UCSD-AML1 (cell line): ENCODE measurements around the gene SAMD5.
"Not testable (repeated sequence)": the region's sequence is repeated elsewhere in the genome, so short reads cannot be mapped to it uniquely, and the experiment has no call there.

ENCODE experiments used
- DNase-seq: peaks from one replicate; lab custom pipeline; 2025; ENCODE audit not compliant: unreplicated experiment; lab: John Stamatoyannopoulos, UW

The SAMD5 gene

DNA sequence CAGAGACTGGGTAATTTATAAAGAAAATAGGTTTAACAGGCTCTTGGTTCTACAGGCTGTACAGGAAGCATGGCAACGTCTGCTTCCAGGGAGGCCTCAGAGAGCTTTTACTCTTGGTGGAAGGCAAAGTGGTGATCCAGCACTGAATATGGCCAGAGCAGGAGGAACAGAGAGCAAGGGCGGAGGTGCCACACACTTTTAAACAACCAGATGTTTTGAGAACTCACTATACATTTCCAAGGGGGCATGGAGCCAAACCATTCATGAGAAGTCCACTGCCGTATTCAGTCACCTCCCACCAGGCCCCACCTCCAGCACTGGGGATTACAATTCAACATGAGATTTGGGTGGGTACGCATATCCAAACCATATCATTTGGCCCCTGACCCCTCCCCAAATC is 18.7 kb downstream of the SAMD5 start:
- DNase-seq = no peak

DNA sequence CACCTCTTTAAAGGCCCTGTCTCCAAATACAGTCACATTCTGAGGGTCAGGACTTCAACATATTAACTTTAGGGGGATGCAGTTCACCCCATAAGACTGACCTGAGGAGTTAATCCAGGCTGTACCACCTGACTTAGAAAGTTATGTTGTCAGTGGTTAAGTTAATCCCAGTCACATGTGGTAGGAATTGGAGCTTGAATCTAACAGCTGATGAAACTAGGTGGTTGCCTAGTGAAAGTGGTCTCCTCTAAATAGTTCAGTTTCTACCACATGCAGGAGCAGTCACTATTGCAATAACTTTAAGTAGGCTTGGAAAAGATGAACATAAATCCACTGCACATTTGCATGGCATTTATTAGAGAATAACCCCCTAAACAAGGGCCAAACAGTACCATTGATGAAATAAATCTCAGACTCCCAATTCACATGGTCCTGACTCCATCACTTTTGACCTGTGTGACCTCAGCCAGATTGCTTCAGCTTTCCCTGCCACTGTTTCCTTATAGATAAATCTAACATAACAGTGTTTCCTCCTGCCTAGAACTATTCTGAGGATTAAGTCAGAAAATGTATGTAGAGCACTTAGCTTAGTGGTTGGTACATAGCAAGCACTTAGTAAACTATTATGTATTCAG is 20.1 kb downstream of the SAMD5 start:
- no peak for DNase-seq

DNA sequence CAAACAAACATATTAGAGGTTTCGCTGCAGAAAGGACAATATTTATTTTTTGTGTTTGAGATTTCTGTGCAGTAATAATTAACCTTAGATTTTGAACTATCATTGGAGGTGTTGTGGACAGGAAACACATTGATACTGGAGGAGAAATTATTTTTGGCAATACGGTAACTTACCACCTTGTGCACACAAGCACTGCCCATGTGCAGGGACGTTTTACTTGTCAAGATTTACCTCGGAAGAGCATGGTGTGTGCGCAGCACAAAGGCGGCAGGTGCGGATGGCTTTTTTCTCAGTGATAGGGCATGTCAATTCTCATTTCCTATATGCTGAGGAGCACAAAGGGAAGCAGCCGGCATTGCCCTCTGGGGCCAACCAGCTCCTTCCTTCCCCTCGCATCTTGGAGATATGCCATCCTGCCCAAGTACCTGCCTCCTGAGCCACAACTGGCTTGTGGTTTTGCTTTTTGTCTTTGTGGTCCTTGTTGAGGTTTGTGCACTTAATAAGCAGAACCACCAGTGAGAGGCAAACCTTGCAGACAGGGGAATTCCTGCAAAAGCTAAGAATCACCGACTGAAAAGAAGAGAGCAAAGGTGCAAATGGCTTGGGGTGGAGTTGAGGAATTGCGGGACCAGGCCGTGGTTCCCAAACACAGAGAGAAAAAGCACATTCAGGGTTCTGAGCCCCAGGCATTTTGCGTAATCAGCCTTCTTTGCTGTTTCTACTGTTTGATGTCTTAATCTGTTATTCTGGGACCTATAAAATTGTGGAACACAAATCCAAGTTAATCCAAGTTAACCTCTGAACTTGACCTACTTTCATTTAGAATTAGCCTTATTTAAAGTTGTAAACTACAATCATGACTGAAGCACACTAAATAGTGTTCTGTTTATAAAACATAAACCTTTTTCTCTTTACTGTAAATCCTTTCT is 21.9 kb downstream of the SAMD5 start:
- peak; percentile 41 for DNase-seq

DNA sequence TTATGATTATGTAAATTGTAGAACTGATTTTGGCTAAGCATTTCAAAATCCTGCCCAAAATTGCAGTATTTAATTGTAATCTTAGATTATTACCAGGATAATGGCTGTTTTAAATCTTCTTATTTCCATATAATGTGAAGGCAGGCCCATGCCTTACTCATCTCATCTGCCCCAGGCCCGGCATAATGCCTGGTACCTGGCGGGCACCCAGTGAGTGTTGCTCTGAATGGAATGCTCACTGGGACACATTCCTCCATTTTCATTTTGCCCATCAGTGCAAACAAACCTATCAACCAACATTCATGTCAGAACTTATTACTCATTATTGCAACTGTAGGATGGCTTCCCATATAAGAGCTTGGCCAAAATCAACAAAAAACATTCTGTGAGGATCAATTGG is 22.8 kb downstream of the SAMD5 start:
- DNase-seq = no peak

DNA sequence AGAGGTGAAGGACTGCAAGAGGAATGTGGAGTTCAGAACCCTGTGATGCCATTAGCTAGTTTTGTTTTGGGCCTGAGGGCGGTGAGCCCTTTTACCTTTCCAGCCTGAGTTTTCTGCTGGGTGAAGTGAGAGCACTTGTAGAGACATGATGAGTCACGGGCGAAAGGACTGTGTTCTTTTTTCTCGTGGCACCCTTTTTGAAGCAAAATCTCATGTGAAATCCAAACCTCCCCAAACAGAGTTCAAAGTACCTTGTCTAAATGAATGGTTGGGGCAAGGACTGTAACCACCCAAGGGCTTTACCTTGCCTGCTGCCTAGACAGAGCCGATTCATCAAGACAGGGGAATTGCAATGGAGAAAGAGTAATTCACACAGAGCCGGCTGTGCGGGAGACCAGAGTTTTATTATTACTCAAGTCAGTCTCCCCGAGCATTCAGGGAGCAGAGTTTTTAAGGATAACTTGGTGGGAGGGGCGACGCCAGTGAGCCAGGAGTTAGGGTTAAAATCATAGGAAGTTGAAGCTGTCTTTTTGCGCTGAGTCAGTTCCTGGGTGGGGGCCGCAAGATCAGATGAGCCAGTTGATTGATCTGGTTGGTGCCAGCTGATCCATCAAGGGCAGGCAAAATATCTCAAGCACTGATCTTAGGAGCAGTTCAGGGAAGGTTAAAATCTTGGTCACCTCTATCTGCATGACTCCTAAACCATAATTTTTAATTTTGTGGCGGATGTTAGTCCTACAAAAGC is 25.8 kb downstream of the SAMD5 start:
- DNase-seq = no peak

DNA sequence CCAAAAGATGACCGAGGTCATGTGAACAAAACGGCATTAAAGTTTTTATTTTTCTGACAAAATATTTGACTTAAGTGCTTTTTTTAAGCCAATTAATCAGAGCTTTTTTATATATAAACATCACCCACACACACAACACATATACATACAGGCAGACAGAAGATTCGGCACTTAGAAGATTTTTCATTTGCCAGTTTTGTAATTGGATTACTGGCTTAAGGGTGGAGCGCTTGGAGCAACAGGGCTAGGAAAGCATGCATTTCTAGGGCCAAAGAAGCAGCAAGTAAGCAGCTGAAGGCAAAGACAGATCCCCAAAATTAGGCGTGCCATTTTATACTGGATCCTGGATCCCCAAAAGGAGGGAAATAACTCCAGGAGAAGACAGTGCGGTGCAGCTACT is 30.3 kb downstream of the SAMD5 start:
- no peak for DNase-seq

DNA sequence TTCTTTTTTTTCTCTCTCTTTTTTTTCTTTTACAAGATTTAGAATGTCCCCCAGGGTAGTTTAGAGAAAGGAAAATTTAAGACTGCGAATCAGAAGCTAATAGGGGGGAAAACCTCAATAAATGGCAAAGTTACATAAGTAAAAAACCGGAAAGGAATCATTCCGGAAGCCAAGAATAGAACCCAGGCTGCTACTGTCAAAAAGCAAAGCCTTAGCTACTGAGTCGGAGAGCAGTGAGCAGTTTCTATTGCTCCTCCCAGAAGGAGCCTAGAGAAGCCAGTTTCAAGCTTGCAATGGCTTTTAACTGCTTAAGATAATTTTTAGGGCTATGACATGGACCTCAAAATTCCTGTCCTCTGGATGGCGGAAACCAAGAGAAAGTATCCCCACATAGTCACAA is 31.6 kb downstream of the SAMD5 start:
- DNase-seq = no peak

DNA sequence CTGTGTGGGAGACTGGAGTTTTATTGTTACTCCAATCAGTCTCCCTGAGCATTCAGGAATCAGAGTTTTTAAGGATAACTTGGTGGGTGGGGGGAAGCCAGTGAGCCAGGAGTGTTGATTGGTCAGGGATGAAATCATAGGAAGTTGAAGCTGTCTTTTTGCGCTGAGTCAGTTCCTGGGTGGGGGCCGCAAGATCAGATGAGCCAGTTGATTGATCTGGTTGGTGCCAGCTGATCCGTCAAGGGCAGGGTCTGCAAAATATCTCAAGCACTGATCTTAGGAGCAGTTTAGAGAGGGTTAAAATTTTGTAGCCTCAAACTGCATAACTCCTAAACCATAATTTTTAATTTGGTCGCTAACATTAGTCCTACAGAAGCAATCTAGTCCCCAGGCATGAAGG is 33.9 kb downstream of the SAMD5 start:
- not testable (repeated sequence) for DNase-seq

DNA sequence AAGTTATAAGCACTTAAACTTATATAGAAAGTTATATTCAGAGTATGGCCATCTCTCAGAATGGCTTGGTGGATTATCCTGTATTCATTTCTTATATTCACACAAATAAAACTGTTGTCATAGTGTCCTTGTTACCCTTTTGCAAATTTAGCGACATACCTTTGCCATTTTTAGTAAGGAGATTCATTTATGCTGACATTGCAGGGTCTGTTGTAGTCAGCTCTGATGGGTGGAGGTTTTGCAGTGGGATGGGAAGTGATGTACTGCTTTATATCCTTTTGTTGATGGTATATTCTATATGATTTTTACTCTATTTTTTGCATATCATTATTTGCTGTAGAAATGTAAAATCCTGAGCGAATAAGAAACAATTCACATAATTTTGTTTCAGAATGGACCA is 35.9 kb downstream of the SAMD5 start:
- no peak for DNase-seq

DNA sequence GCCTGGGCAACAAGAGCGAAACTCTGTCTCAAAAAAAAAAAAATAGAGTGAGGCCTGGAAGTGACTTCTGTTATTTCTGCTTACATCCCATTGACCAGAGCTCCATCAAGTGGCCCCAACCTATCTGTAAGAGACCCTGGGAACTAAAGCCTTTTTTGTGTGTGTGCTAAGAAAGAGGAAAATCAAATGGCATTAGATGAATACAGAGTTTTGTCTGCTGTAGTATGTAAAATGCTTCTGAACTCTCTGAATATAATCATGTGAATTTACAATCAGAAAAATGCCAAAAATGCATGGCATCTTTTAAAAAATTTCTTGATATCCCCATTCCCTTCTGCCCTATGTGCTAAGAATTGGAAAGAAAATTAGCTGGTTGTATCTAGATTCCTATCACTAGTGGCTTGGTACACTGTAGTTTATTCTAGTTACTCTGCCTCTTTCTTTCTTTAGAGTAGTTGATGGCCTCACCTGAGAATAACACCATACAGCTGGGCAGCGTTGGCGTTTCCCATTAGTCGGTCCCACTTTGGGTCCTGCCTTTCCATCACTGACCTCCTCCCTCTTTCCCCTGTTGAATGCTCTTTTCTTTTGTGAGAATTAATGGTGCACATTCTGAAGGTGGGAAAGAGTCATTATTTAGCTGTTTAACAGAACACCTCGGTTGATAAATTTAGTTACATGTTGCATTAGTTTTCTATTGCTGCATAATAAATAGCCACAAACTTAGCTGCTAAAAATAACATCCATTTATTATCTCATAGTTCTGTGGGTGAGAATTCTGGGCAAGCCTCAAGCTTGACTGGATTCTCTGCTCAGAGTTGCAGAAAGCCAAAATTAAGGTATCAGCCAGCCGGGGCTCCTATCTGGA is 38.2 kb downstream of the SAMD5 start:
- DNase-seq = no peak

DNA sequence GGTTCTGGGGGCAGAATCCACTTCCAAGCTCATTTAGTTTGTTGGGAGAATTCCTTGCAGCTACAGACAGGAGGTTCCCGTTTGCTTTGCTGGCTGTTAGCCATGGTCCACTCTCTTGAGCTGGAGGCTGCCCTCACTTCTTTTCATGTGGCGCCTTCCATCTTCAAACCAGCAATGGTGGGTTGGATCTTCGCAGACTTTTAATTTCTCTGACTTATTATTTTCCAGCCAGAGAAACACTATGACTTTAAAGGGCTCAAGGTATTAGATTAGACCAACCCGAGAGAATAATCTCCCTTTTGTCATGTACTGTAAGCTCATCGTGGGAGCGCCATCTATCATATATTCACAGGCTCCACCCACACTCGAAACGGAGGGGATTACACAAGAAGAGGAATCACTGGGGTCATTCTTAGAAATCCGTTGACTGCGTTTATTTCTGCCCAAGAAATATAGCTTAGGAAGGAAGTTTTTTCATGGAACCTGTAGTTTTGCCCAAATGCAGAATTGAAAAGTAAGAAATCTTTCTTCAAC is 38.9 kb downstream of the SAMD5 start:
- DNase-seq = no peak

DNA sequence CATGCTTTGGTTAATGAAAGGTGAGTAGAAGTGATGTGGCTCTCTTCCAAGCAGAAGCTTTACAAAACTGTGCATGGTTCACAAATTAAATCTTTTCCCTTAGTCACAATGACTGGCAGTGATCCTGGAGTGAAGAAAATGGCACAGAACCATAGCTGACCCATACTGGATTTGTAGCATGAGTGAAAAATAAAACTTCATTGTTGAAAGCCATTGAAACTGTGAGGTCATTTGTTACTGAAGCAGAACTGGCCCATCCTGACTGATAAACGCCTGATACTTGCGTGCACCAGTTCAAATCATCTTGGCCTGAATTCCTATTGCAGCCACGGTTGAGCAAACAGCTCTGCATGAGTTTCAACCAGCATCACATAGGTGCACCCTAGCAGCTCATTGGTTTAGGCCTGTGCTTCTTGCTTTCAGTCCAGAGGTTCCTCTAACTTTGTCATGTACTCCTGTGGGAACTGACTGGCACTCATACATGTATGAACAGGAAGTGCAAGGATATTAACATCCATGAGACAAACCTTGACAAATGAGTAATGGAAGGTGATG is 40.5 kb downstream of the SAMD5 start:
- no peak for DNase-seq

DNA sequence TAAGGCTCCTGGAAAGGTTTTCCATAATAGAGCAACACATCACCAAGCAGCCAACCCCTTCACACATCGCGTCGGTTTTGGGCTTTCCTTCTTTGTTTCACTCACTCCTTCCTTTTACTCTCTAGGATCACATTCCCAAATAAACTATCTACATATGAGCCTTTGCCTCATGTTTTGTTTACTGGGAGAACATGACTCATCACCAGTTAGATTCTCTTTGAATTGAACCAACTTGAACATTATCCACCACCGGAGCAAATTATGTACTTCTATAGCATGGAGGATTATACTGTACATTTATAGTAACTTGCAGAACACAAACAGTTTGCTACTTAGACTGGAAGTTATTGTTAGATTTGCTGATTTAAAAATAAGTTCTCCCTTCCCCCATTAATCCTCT is 41.0 kb downstream of the SAMD5 start:
- DNase-seq = no peak

DNA sequence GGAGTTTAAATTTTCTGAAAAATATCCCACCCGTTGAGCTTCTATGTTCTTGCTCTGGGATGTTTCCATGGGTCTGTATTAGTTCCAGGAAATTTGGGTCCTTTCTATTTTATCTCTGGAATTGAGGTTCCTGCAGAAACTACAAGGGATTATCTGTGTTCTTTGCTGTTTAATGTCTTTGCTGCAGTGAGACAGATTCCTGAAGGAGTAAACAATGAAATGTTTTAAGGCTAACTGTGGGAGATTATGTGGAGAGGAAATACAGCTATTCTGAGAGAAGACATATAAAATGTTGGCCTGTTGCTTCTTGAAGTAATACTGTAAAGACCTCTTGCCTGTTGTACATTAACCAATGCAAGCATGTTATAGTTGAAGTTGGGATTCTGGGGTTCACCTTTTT is 43.5 kb downstream of the SAMD5 start:
- no peak for DNase-seq

DNA sequence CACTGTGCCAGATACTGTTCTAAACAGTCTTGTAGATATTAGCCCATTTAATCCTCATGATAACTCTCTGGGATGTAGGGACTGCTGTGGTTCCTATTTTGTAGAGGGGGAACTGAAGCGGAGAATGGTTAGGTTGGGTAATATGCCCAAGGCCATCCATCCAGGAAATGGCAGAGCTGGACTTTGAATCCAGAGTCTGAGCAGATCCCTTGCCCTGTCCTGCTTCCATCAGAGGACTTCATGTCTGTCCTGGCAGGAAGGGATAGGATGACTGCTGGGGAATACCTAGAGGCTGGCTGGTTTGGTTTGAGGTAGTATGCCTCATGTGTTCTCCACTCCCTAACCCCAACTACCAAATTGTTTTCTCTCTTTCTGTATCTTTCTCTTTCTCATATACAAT is 44.6 kb downstream of the SAMD5 start:
- DNase-seq = no peak

DNA sequence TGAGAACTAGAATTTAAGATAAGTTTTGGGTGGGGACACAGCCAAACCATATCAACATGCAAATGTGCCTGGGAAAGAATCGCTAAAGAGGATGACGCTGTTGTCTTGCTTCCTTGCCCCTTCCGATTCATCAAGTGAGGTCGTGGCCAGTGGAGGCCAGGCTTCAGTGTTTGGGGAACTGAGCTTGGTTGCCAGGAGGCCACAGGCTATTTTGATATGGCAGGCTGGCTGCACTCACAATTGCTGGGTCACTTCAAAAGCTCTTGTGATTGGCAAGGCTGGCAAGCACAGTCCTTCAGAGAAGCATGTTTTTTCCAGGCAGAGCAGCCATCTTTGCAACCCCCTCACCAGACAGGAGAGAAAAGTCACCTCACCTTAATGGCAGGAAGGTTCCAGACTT is 45.8 kb downstream of the SAMD5 start:
- DNase-seq = no peak

DNA sequence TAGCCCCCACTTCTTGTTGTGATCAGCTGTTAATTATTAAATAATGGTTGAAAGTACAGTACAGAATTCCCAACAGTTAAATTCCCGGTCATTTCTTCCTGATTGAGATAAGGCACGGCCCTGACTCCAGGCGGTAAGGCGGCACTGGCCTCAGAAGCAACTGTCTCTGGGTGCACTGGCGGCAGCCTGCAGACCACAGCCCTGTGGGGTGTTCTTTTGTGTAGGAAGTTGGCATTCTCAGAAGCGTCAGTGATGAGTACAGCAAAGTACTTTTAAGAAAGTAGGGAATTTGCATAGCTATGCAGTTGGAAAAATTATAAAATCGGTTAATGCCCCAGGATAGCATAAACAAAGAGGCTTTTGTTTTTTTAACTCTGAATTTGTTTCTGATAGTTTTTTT is 50.5 kb downstream of the SAMD5 start:
- DNase-seq = no peak

DNA sequence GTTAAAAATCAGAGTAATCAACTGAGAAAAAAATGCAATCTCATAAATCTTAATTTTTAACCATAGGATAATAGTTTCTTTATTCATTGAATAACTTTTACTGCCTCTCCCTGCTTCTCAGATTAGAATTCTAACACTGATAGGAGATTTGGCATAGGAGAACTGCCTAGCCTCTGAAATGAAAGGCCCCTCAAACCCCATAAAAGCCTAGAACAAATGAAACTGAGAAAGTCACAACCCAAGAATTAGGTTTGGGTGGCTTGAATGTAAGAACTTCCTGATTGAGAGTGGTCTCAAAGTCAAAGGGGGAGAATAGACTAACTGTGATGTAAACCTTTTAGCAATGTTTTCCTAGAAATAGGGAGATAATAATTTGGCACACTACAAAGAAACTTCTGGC is 52.2 kb downstream of the SAMD5 start:
- no peak for DNase-seq

DNA sequence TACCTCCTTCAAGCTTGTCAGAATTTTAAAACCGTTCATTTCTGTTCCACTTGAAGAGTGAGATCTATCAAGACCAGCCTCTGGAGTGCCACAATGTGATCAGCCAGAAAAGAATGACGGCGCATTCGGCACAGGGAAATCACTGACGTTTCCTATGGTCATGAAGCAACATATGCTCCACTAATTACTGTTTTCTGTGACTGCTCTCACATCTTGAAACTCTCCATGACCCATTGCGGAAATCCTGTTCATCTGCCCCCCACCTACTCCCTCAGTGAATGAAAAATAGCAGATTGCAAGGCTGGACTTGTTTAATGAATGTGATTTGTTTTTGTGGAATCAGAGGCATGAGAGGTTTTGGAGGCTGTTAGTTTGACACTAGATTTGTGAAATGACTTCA is 53.2 kb downstream of the SAMD5 start:
- no peak for DNase-seq

DNA sequence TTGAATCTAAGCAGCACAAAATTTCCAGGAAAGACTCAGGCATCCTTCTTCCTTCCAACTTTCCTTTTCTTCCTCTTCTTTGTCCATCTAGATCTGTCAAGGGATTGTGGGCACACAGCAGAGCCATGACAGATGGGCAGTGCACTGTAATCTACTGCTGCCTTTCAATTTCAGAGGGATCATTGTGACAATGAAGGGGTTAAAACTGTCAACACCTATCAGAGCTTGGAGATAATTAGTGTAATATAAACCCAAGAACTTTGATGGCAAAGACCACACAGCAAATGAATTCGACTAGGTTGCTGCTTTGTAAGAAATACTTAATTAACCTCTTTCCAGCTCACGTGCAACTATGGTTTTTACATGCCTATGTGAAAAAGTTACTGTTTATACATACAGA is 55.0 kb downstream of the SAMD5 start:
- no peak for DNase-seq
